Lung (tissue), 12 donors: ENCODE results near the gene MT1F. TPM values are rescaled to one million over a fixed set of nuclear protein-coding genes. Genes with fewer than 3 reads are reported as not detected.

ENCODE experiments used
- ATAC-seq: fragments of 200-7000 bp; cut with Tn5 transposase; one replicate; pipeline ENCODE4 v1.9.1; 2020; ENCODE audit warnings: moderate number of reproducible peaks; ENCODE audit not compliant: insufficient read depth, low FRiP score
- DNase-seq, 3 donors: peaks; one replicate each; pipeline ENCODE4 v3.0.0-alpha.2; 2013 to 2017
- H3K27ac ChIP-seq, 2 donors: one replicate each; pipeline ENCODE4 v1.5.1; 2013; ENCODE audit warnings: mild to moderate bottlenecking in 2 of 2, moderate library complexity in 2 of 2, control low read depth in 1 of 2, inconsistent platforms in 1 of 2, low read depth in 1 of 2, low read length in 1 of 2
- H3K27me3 ChIP-seq, 3 donors: one replicate each; pipeline ENCODE4 v1.5.1; 2013; ENCODE audit warnings: low read length in 2 of 3; ENCODE audit not compliant: control insufficient read depth in 3 of 3, insufficient read depth in 3 of 3
- H3K36me3 ChIP-seq, 4 donors: one replicate each; pipeline ENCODE4 v1.5.1; 2013; ENCODE audit warnings: low read length in 4 of 4, mild to moderate bottlenecking in 1 of 4, moderate library complexity in 1 of 4; ENCODE audit not compliant: control insufficient read depth in 4 of 4, insufficient read depth in 4 of 4
- H3K4me1 ChIP-seq, 5 donors: one replicate each; pipeline ENCODE4 v1.5.1; 2013; ENCODE audit warnings: low read length in 5 of 5, mild to moderate bottlenecking in 2 of 5, moderate library complexity in 1 of 5; ENCODE audit not compliant: control insufficient read depth in 5 of 5, insufficient read depth in 5 of 5
- H3K4me3 ChIP-seq: one replicate; pipeline ENCODE4 v1.5.1; 2013; ENCODE audit warnings: mild to moderate bottlenecking, control low read depth, moderate library complexity
- H3K9ac ChIP-seq, 2 donors: one replicate each; pipeline ENCODE4 v1.5.1; 2013; ENCODE audit warnings: low read length in 2 of 2, control low read depth in 1 of 2; ENCODE audit not compliant: insufficient read depth in 1 of 2
- H3K9me3 ChIP-seq, 4 donors: one replicate each; pipeline ENCODE4 v1.5.1; 2013; ENCODE audit warnings: low read length in 3 of 4, mild to moderate bottlenecking in 1 of 4, moderate library complexity in 1 of 4; ENCODE audit not compliant: control insufficient read depth in 4 of 4, insufficient read depth in 3 of 4
- WGBS, 2 donors: extraction: QIAGEN DNeasy Blood & Tissue Kit; methylation state at CpG; one replicate each; pipeline ENCODE4 v1.1.7; 2013; 5-methylcytosine and 5-hydroxymethylcytosine counted together
- polyA plus RNA-seq, 2 donors: library from polyadenylated mRNA; stranded (reverse); fragments of 200-250 nt; gene quantifications; one replicate each; pipeline ENCODE4 v1.2.1, GENCODE V29; 2013
- total RNA-seq, 2 donors: library from RNA; depleted of rRNA in 1 of 2; stranded (reverse); fragments of >200 nt in 1 of 2; gene quantifications; one replicate each; pipeline ENCODE4 v1.2.1, GENCODE V29; 2014 to 2021
- TF ChIP-seq, protein P1 (sequence below): IDR thresholded peaks from 2 replicates; pipeline ENCODE4 v1.5.1; 2012; ENCODE audit warnings: mild to moderate bottlenecking; ENCODE audit errors: control extremely low read depth, extremely low read depth
- donor health status: control.
- donor health status: control.
- donor health status: Bipolar disorder and iron deficiency.
- donor health status: healthy.
- donor health status: DM: yes; HTN: yes; CAD: no.

MT1F gene
- total and polyA plus RNA-seq, 4 donors = 3.6 to 42.0 (median 20.9) TPM

DNA sequence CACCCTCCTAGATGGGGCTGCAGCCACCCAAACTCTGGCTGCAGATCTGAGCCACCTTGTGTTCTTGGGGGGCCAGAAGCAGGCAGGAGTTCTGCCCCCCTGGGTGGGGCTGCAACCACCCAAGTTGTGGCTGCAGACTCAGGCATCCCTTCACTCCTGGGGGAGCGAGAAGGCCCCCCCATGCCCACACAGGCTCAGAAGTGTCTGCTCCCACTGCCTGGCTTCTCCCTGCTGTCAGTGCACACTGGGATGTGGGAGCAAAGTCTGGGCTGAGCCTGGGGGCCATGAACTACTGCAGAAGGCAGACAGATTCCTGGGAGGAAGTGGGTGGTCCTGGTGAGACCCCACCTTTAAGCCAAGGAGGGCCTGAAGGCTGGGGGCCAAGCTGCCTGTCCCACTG, 37.5 kb downstream of the MT1F start:
- no peak for DNase-seq
- WGBS, 2 donors = 83 to 100% methylated on average over 1 of the region's 1 CpG

DNA sequence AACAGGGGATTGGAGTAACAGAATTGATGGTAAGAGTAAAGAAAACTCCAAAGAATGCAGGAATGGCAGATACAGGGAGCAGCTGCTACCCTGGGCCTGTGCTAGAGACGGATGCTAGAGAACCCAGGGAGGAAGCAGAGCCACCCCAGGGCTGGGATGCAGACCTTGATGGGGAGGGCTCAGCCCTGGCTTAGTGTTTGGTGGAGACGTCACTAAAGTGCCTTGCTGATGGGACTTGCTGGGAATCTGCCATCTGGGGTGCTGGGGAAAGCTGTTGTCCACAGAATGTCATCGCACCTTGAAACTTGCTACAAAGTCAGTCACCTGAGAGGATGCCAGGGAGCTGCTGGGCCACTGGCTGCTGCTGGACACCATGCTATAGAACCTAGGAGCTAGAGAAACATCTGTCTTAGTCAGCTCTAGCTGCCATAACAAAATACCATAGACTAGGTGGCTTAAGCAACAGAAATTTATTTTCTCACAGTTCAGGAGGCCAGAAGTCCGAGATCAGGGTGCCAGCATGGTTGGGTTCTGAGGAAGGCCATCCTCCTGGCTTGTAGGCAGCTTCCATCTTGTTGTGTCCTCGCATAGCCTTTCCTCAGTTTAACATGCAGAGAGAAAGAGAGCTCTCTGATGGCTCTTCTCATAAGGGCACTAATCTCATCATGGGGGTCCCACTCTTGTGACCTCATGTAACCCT, 39.8 kb downstream of the MT1F start:
- Histone ChIP-seq H3K27me3 (no peaks in the 10 kb centered on the region), H3K4me1 (no peaks in the 10 kb centered on the region), H3K4me3 (no peak overlapping the region), H3K9me3 (peaks cover 0 to 3% (median 0%) of the 10 kb centered on the region in 4 donors), H3K9ac (no peak overlapping the region), H3K27ac (no peak overlapping the region), H3K36me3 (no peaks in the 10 kb centered on the region)
- ATAC-seq (no peak), DNase-seq (no peak)
- WGBS, 2 donors = 93 to 96% methylated on average over 5 of the region's 5 CpGs
- TF ChIP-seq, protein P1, sequence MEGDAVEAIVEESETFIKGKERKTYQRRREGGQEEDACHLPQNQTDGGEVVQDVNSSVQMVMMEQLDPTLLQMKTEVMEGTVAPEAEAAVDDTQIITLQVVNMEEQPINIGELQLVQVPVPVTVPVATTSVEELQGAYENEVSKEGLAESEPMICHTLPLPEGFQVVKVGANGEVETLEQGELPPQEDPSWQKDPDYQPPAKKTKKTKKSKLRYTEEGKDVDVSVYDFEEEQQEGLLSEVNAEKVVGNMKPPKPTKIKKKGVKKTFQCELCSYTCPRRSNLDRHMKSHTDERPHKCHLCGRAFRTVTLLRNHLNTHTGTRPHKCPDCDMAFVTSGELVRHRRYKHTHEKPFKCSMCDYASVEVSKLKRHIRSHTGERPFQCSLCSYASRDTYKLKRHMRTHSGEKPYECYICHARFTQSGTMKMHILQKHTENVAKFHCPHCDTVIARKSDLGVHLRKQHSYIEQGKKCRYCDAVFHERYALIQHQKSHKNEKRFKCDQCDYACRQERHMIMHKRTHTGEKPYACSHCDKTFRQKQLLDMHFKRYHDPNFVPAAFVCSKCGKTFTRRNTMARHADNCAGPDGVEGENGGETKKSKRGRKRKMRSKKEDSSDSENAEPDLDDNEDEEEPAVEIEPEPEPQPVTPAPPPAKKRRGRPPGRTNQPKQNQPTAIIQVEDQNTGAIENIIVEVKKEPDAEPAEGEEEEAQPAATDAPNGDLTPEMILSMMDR = no peak

More for the DNA sequence above, 37.5 kb downstream of the MT1F start:
- no peaks in the 10 kb centered on the region for H3K27me3 ChIP-seq
- H3K4me3 ChIP-seq = no peak overlapping the region
- TF ChIP-seq, protein P1 = no peak
- H3K9ac ChIP-seq = no peak overlapping the region
- no peak overlapping the region for H3K27ac ChIP-seq
- no peaks in the 10 kb centered on the region for H3K36me3 ChIP-seq
- peaks cover 0 to 3% (median 0%) of the 10 kb centered on the region in 4 donors for H3K9me3 ChIP-seq
- no peak for ATAC-seq
- peaks cover 0 to 2% (median 0%) of the 10 kb centered on the region in 5 donors for H3K4me1 ChIP-seq

DNA sequence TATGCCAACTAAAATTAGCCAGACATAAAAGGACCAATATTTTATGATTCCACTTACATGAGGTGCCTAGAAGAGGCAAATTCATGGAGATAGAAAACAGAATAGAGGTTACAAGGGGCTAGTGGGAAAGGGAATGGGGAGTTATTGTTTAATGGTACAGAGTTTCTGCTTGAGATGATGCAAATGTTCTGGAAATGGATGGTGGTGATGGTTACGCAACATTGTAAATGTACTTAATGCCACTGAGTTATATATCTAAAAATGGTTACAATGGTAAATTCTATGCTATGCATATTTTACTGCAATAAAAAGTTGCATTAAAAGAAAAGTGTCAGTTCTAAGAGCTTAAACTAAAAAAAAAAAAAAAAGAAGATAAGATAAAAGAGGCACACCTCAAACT, 42.4 kb downstream of the MT1F start:
- 50 to 93% methylated on average over 1 of the region's 1 CpG for WGBS, 2 donors
- DNase-seq = peak in 1 of 3 donors; percentile 26
- Histone ChIP-seq H3K27ac (no peak overlapping the region), H3K4me3 (no peak overlapping the region), H3K27me3 (no peaks in the 10 kb centered on the region), H3K4me1 (no peaks in the 10 kb centered on the region), H3K9me3 (peaks cover 0 to 3% (median 0%) of the 10 kb centered on the region in 4 donors), H3K9ac (no peak overlapping the region), H3K36me3 (no peaks in the 10 kb centered on the region)
- TF ChIP-seq, protein P1 = no peak
- no peak for ATAC-seq

DNA sequence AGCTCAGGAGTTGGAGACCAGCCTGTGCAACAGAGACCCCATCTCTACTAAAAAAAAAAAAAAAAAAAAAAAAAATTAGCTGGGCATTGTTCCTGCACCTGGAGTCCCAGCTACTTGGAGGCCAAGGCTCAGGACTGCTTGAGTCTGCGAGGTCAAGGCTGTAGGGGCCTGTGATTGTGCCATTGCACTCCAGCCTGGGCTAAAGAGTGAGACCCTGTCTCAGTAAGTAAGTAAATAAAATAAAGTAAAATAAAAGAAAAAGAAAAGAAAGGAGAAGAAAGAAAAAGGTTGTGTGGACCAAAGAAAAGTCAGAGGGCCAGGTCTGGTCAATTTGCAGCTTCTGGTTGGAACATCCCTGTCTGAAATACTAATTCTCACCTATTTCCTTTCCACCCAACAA, 42.9 kb downstream of the MT1F start:
- Histone ChIP-seq H3K36me3 (no peaks in the 10 kb centered on the region), H3K9me3 (peaks cover 0 to 3% (median 0%) of the 10 kb centered on the region in 4 donors), H3K27me3 (no peaks in the 10 kb centered on the region), H3K9ac (no peak overlapping the region), H3K4me3 (no peak overlapping the region), H3K27ac (no peak overlapping the region), H3K4me1 (no peaks in the 10 kb centered on the region)
- TF ChIP-seq, protein P1 = no peak
- 99 to 100% methylated on average over 1 of the region's 1 CpG for WGBS, 2 donors
- no peak for ATAC-seq
- DNase-seq = no peak
